Progenitor cell of endocrine pancreas (in vitro differentiated cells): ENCODE data around the gene MLIP. TPM values are rescaled to one million over a fixed set of nuclear protein-coding genes. Genes with fewer than 3 reads are reported as not detected.
A peak's percentile ranks its signal among the peaks of the same experiment; 100 is the strongest.

ENCODE experiments used
- DNase-seq: peaks from one replicate; pipeline ENCODE4 v3.0.0; 2021; ENCODE audit warnings: low spot score; ENCODE audit not compliant: unreplicated experiment
- H3K27ac Mint-ChIP-seq: 2 replicates; pipeline ENCODE4 v1.8.0; 2021; ENCODE audit warnings: mild to moderate bottlenecking, moderate library complexity, mixed read lengths
- H3K27me3 Mint-ChIP-seq: 2 replicates; pipeline ENCODE4 v1.8.0; 2021; ENCODE audit warnings: mixed read lengths
- H3K36me3 Mint-ChIP-seq: 2 replicates; pipeline ENCODE4 v1.8.0; 2022; ENCODE audit warnings: mixed read lengths; ENCODE audit not compliant: insufficient read depth
- H3K4me1 Mint-ChIP-seq: 2 replicates; pipeline ENCODE4 v1.8.0; 2021; ENCODE audit warnings: low read depth, mixed read lengths
- H3K4me3 Mint-ChIP-seq: 2 replicates; pipeline ENCODE4 v1.8.0; 2021; ENCODE audit warnings: low read depth, mild to moderate bottlenecking, moderate library complexity, mixed read lengths
- H3K9me3 Mint-ChIP-seq: 2 replicates; pipeline ENCODE4 v1.8.0; 2021; ENCODE audit warnings: low read depth, mixed read lengths
- total RNA-seq: library from RNA; stranded (reverse); gene quantifications from 2 replicates; pipeline ENCODE4 v1.2.1, GENCODE V29; 2021
- TF ChIP-seq, protein P1 (sequence below): fragments of 200-600 bp; sonication (generic); IDR thresholded peaks from one replicate; pipeline ENCODE4 v1.5.0; 2021; ENCODE audit warnings: antibody characterized with exemption, mild to moderate bottlenecking; ENCODE audit not compliant: unreplicated experiment

MLIP gene
- total RNA-seq, 1 donor from 2014 or later: not detected

- TF ChIP-seq, protein P1, sequence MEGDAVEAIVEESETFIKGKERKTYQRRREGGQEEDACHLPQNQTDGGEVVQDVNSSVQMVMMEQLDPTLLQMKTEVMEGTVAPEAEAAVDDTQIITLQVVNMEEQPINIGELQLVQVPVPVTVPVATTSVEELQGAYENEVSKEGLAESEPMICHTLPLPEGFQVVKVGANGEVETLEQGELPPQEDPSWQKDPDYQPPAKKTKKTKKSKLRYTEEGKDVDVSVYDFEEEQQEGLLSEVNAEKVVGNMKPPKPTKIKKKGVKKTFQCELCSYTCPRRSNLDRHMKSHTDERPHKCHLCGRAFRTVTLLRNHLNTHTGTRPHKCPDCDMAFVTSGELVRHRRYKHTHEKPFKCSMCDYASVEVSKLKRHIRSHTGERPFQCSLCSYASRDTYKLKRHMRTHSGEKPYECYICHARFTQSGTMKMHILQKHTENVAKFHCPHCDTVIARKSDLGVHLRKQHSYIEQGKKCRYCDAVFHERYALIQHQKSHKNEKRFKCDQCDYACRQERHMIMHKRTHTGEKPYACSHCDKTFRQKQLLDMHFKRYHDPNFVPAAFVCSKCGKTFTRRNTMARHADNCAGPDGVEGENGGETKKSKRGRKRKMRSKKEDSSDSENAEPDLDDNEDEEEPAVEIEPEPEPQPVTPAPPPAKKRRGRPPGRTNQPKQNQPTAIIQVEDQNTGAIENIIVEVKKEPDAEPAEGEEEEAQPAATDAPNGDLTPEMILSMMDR: no peak
Measured at GRCh38 chr6:54262971-54263370, 151.7 kb downstream of the MLIP start.

DNA sequence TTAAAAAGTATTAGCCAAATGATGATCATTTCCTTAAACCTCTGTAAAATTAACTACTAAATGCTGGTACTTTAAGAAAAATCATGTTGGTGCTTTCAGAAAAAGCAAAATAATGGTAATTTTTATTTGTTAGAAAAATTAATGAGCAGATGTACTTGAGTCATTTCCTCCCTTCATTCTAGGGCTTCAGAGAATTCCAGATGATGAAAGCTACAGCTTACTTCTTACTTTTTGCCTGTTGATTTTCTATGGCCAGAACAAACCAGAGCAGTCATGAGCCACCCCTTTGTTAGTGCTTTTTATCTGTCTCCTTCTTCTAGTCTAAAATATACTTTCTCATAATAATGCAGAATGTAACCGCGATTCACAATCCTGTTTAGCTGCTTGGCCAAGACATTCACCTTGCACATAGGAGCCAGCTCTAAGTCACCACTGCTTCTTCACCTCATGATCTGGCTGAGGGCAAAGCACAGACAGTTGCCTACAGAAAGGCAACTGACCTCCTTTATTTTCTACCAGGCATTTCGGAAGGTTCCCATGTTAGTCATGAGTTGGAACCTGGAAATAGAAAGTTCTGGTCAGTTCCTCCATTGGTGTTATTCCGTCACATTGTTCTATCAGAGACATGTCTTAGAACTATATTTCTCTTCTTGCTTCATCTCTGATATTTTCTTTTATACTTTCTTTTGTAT, 153.5 kb downstream of the MLIP start:
- no peaks in the 10 kb centered on the region for H3K9me3 Mint-ChIP-seq
- no peaks in the 10 kb centered on the region for H3K36me3 Mint-ChIP-seq
- TF ChIP-seq, protein P1: no peak
- no peak overlapping the region for H3K27ac Mint-ChIP-seq
- H3K4me3 Mint-ChIP-seq: no peak overlapping the region
- H3K27me3 Mint-ChIP-seq: no peaks in the 10 kb centered on the region
- H3K4me1 Mint-ChIP-seq: peaks cover 11% of the 10 kb centered on the region
- DNase-seq: no peak

More at GRCh38 chr6:54262971-54263370, 151.7 kb downstream of the MLIP start:
- Mint-ChIP-seq H3K4me1 (peaks cover 11% of the 10 kb centered on the region), H3K27me3 (no peaks in the 10 kb centered on the region), H3K9me3 (no peaks in the 10 kb centered on the region), H3K36me3 (no peaks in the 10 kb centered on the region), H3K27ac (no peak overlapping the region), H3K4me3 (no peak overlapping the region)
- DNase-seq: no peak

- Mint-ChIP-seq H3K36me3 (no peaks in the 10 kb centered on the region), H3K9me3 (no peaks in the 10 kb centered on the region), H3K4me3 (no peak overlapping the region), H3K27me3 (no peaks in the 10 kb centered on the region), H3K4me1 (peaks cover 11% of the 10 kb centered on the region), H3K27ac (no peak overlapping the region)
- DNase-seq: no peak
- TF ChIP-seq, protein P1: no peak
Measured at GRCh38 chr6:54266400-54266923, 155.2 kb downstream of the MLIP start.

GRCh38 chr6:54267798-54268197, 156.6 kb downstream of the MLIP start:
- no peak for DNase-seq
- Mint-ChIP-seq H3K9me3 (no peaks in the 10 kb centered on the region), H3K27me3 (no peaks in the 10 kb centered on the region)

GRCh38 chr6:54273214-54273820, 162.1 kb downstream of the MLIP start:
- Mint-ChIP-seq H3K4me1 (no peaks in the 10 kb centered on the region), H3K4me3 (no peak overlapping the region), H3K27ac (no peak overlapping the region), H3K36me3 (no peaks in the 10 kb centered on the region), H3K27me3 (no peaks in the 10 kb centered on the region), H3K9me3 (no peaks in the 10 kb centered on the region)
- no peak for DNase-seq
- TF ChIP-seq, protein P1: no peak

More at GRCh38 chr6:54267798-54268197, 156.6 kb downstream of the MLIP start:
- Mint-ChIP-seq H3K4me1 (peaks cover 4% of the 10 kb centered on the region), H3K27ac (no peak overlapping the region), H3K36me3 (no peaks in the 10 kb centered on the region), H3K4me3 (no peak overlapping the region)
- TF ChIP-seq, protein P1: peak; percentile 72
